Endothelial cell of umbilical vein (primary cell): ENCODE results near the gene MRPL14. TPM values are rescaled to one million over a fixed set of nuclear protein-coding genes. Genes with fewer than 3 reads are reported as not detected.

Experiments
- BruUV-seq: library from RNA; stranded (reverse); fragments of 400-500 nt; replicated peaks from 2 replicates; lab custom pipeline; 2021; lab: Mats Ljungman, UMichigan
- CTCF ChIA-PET: fragments of 300-600, 350-600 bp; sonication (Branson Sonifier 250); formaldehyde crosslinking; loops from one replicate; lab custom pipeline; 2021; ENCODE audit warnings: antibody characterized with exemption, inconsistent platforms; lab: Charles Lee
- POLR2A ChIA-PET: fragments of 300-600, 350-600 bp; sonication (Branson Sonifier 250); formaldehyde crosslinking; loops from one replicate; lab custom pipeline; 2021; ENCODE audit warnings: antibody characterized with exemption, inconsistent platforms; lab: Charles Lee
- DNase-seq: peaks from one replicate; pipeline ENCODE4 v3.0.0-alpha.2; 2011; ENCODE audit warnings: low read depth, low spot score
- FAIRE-seq: peaks from 2 replicates; lab custom pipeline; 2011; peaks lifted over from hg19 to GRCh38; lab: Jason Lieb, UNC
- H2AFZ ChIP-seq: 2 replicates; pipeline ENCODE4 v1.6.0; 2012; ENCODE audit warnings: low read depth, low read length, control low read depth, inconsistent platforms
- H3K27ac ChIP-seq: 2 replicates; pipeline ENCODE4 v1.5.1; 2011; ENCODE audit warnings: low read depth, mild to moderate bottlenecking, control low read depth, low read length, moderate library complexity; ENCODE audit not compliant: insufficient read depth
- H3K27me3 ChIP-seq, 2 experiments: 2 replicates each; pipeline versions ENCODE4 v1.6.0 to v1.6.1; 2011; ENCODE audit warnings: low read length in 2 of 2, mixed read lengths in 1 of 2; ENCODE audit not compliant: control insufficient read depth in 2 of 2, insufficient read depth in 2 of 2
- H3K36me3 ChIP-seq, 2 experiments: 2 replicates in 1 of 2; 3 replicates in 1 of 2; pipeline ENCODE4 v1.5.1; 2011; ENCODE audit warnings: low read length in 2 of 2, mild to moderate bottlenecking in 1 of 2, moderate library complexity in 1 of 2; ENCODE audit not compliant: control insufficient read depth in 2 of 2, insufficient read depth in 2 of 2; ENCODE audit errors: extremely low read depth in 1 of 2
- H3K4me1 ChIP-seq: 3 replicates; pipeline ENCODE4 v1.5.1; 2011; ENCODE audit warnings: mild to moderate bottlenecking, low read length; ENCODE audit not compliant: control insufficient read depth, insufficient read depth; ENCODE audit errors: extremely low read depth
- H3K4me2 ChIP-seq: 2 replicates; pipeline ENCODE4 v1.6.1; 2011; ENCODE audit warnings: low read length, control low read depth, mixed read lengths; ENCODE audit not compliant: insufficient read depth
- H3K4me3 ChIP-seq, 3 experiments: fragments of 200-600 bp in 1 of 3; sonication (generic), shearing (Covaris generic) in 1 of 3; replicated peaks in 1 of 3; 2 replicates each; pipeline ENCODE4 v1.5.1; 2011 to 2016; ENCODE audit warnings: control low read depth in 3 of 3, low read length in 3 of 3, mild to moderate bottlenecking in 2 of 3, inconsistent platforms in 1 of 3, low read depth in 1 of 3, moderate library complexity in 1 of 3; ENCODE audit not compliant: insufficient read depth in 1 of 3
- H3K79me2 ChIP-seq: 2 replicates; pipeline ENCODE4 v1.6.0; 2012; ENCODE audit warnings: low read length, inconsistent platforms; ENCODE audit not compliant: control insufficient read depth, insufficient read depth
- H3K9ac ChIP-seq: replicated peaks from 2 replicates; pipeline ENCODE3; 2011; ENCODE audit warnings: low read length, control low read depth; ENCODE audit not compliant: insufficient read depth; ENCODE audit errors: extremely low read depth
- H3K9me1 ChIP-seq: replicated peaks from 3 replicates; pipeline ENCODE4 v1.6.0; 2011; ENCODE audit warnings: mild to moderate bottlenecking, low read length; ENCODE audit not compliant: control insufficient read depth, insufficient read depth; ENCODE audit errors: extremely low read depth
- H3K9me3 ChIP-seq: replicated peaks from 2 replicates; pipeline ENCODE4 v1.5.1; 2012; ENCODE audit warnings: low read length, inconsistent platforms; ENCODE audit not compliant: control insufficient read depth, insufficient read depth
- H4K20me1 ChIP-seq: replicated peaks from 2 replicates; pipeline ENCODE3; 2011; ENCODE audit warnings: mild to moderate bottlenecking, low read length; ENCODE audit not compliant: control insufficient read depth, insufficient read depth; ENCODE audit errors: extremely low read depth
- CTCF ChIP-seq, 2 donors: IDR thresholded peaks; 1 replicate in 1 of 2; 2 replicates in 1 of 2; pipeline ENCODE4 v1.5.1; 2011; ENCODE audit warnings: low read length in 2 of 2, mild to moderate bottlenecking in 2 of 2, moderate library complexity in 2 of 2, control low read depth in 1 of 2, inconsistent platforms in 1 of 2, low read depth in 1 of 2; ENCODE audit not compliant: insufficient read depth in 1 of 2; ENCODE audit errors: extremely low read depth in 1 of 2
- EZH2 ChIP-seq: IDR thresholded peaks from 2 replicates; pipeline ENCODE4 v1.6.1; 2012; ENCODE audit warnings: borderline replicate concordance, low read depth, mild to moderate bottlenecking, moderate library complexity, low read length, inconsistent platforms; ENCODE audit not compliant: severe bottlenecking
- FOS ChIP-seq: IDR thresholded peaks from 2 replicates; pipeline ENCODE4 v1.6.1; 2011; ENCODE audit warnings: mild to moderate bottlenecking, low read length, moderate library complexity, borderline replicate concordance; ENCODE audit not compliant: insufficient read depth
- GATA2 ChIP-seq: IDR thresholded peaks from 2 replicates; pipeline ENCODE4 v1.7.0; 2011; ENCODE audit warnings: low read depth, mild to moderate bottlenecking, moderate library complexity, mixed read lengths, low read length; ENCODE audit not compliant: insufficient read length, insufficient read depth
- JUN ChIP-seq: IDR thresholded peaks from 2 replicates; pipeline ENCODE4 v1.6.1; 2011; ENCODE audit warnings: borderline replicate concordance, low read depth; ENCODE audit not compliant: insufficient read length, insufficient read depth
- MAX ChIP-seq: IDR thresholded peaks from 2 replicates; pipeline ENCODE4 v1.6.1; 2011; ENCODE audit not compliant: insufficient read depth, insufficient read length
- MYC ChIP-seq: IDR thresholded peaks from one replicate; pipeline ENCODE4 v1.6.1; 2011; ENCODE audit warnings: mild to moderate bottlenecking, low read depth, low read length
- POLR2A ChIP-seq: IDR thresholded peaks from 2 replicates; pipeline ENCODE4 v1.6.1; 2012; ENCODE audit warnings: low read depth, mild to moderate bottlenecking, control low read depth, low read length
- POLR2AphosphoS5 ChIP-seq: IDR thresholded peaks from 2 replicates; pipeline ENCODE4 v1.6.1; 2012; ENCODE audit warnings: low read depth, mild to moderate bottlenecking, control low read depth, low read length, moderate library complexity; ENCODE audit not compliant: insufficient read depth
- dilution Hi-C: fragments of 300-500 bp; cut with MboI; formaldehyde crosslinking; loops from one replicate; pipeline ENCODE4 v1.15.0; 2019; ENCODE audit warnings: low sequenced_read_pairs; ENCODE audit not compliant: extremely low pct_ligation_motif_present
- intact Hi-C: fragments of 100-400 bp; cut with micrococcal nuclease; formaldehyde crosslinking; loops from one replicate; pipeline ENCODE4 v1.10.0; 2022
- polyA plus RNA-seq, 4 experiments: library from polyadenylated mRNA; depleted of rRNA in 3 of 4; stranded (reverse) in 3 of 4; unstranded in 1 of 4; fragments of >200 nt; gene quantifications; 2 replicates each; pipeline versions ENCODE4 v1.2.1 to v1.2.3, GENCODE V29; 2011 to 2012; ENCODE audit warnings: missing spikeins in 1 of 4
- total RNA-seq: library from RNA; stranded (reverse); gene quantifications from 2 replicates; pipeline ENCODE4 v1.2.3, GENCODE V29; 2021

MRPL14 gene
- total and polyA plus RNA-seq, 2 donors (not counting 3 experiments of a cell fraction or from before 2014, with no cell fraction given), result 68.1 to 103 TPM

- Histone ChIP-seq H3K9ac (no peak overlapping the region), H3K79me2 (no peaks in the 10 kb centered on the region), H3K27ac (peak overlapping the region; percentile 62), H3K9me3 (no peaks in the 10 kb centered on the region), H3K27me3 (no peaks in the 10 kb centered on the region), H3K4me1 (peaks cover 22% of the 10 kb centered on the region), H3K4me3 (no peak overlapping the region), H3K9me1 (no peaks in the 10 kb centered on the region), H2AFZ (peak overlapping the region; percentile 33), H3K36me3 (no peaks in the 10 kb centered on the region), H4K20me1 (no peaks in the 10 kb centered on the region), H3K4me2 (no peak overlapping the region)
- FAIRE-seq, result peak; percentile 31
- no peak for TF ChIP-seq MYC
- no peak for TF ChIP-seq JUN
- no peak for TF ChIP-seq EZH2
- no peak for TF ChIP-seq POLR2A
- no peak for TF ChIP-seq POLR2AphosphoS5
- TF ChIP-seq GATA2, result no peak
- no peak for TF ChIP-seq MAX
- no peak for TF ChIP-seq FOS
- TF ChIP-seq CTCF (IDR thresholded peaks at IDR 0.05; ENCODE audit: extremely low read depth in 1 of 2, insufficient read depth in 1 of 2, low read depth in 1 of 2, low read length in 2 of 2), result no peak
- peak; percentile 61 for DNase-seq
- POLR2A ChIA-PET, result no interaction called here
- CTCF ChIA-PET, result interaction anchor here (1.3 to 2.1 kb wide), 5 partner anchors 12 to 296 kb away, joined by 3 to 6 read pairs (median 4); partner anchors contain the start of gene VEGFA
- intact Hi-C loops (no loop called here), dilution Hi-C loops (no loop called here)
- no TSS peak for BruUV-seq
These were observed 61.7 kb downstream of the MRPL14 start for GRCh38 chr6:44065443-44066140.
